Ovary (tissue), 3 donors: ENCODE results near the gene IL11.

ENCODE experiments used
- CTCF ChIP-seq, 3 donors: fragments of 450-650 bp in 2 of 3; fragments of 200-600 bp in 1 of 3; IDR thresholded peaks; one replicate each; pipeline versions ENCODE4 v1.5.1 to v1.8.0; 2016 to 2022; ENCODE audit warnings: antibody characterized with exemption in 3 of 3, mild to moderate bottlenecking in 1 of 3
- EP300 ChIP-seq: sonication (generic); formaldehyde crosslinking; IDR thresholded peaks from one replicate; pipeline ENCODE4 v1.6.1; 2017; ENCODE audit warnings: antibody characterized with exemption
- POLR2A ChIP-seq: fragments of 450-650 bp; IDR thresholded peaks from one replicate; pipeline ENCODE4 v1.6.1; 2017; ENCODE audit warnings: antibody characterized with exemption, mild to moderate bottlenecking, moderate library complexity
- donor health status: DM: no; HTN: no; CAD: no.

GRCh38 chr19:55405638-55406037, 35.4 kb upstream of the IL11 start:
- TF ChIP-seq POLR2A (no peak), CTCF (IDR thresholded peaks at IDR 0.05) (no peak), EP300 (no peak)
